Regular cardiac myocyte (primary cell): ENCODE data around the gene BMP5. TPM values are rescaled to one million over a fixed set of nuclear protein-coding genes. Genes with fewer than 3 reads are reported as not detected.

Experiments
- total RNA-seq: library from RNA; depleted of rRNA; stranded (reverse); fragments of >200 nt; gene quantifications from 2 replicates; pipeline ENCODE4 v1.2.3, GENCODE V29; 2014

The BMP5 gene
- total RNA-seq: 0.38 and 1.1 TPM in 2 replicates

DNA sequence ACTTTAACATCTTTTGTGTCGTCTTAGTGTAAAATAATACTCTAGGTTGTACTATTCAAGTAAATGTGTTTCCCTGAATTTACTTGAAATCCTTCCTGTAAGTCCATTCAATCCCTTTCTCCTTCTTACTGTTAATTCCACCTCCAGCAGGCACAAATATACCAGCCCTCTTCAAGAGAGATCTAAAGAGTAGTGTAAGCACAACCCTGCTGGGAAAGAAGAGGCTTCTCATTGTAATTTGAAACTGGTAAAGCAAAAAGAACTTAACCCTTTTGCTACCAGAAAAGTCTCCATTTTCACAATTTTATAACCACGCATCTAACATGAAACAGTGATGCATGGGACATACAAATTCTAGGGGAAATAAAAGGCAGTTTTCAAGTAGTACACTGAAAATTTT is at the start of gene BMP5:
TSS of gene BMP5 (minus strand) at position 191 of the 400 bp plus-strand sequence. CDS start 725 bp downstream, outside the sequence.

